H9 (cell line): Measurements from ENCODE around the gene TADA2A. TPM values are rescaled to one million over a fixed set of nuclear protein-coding genes. Genes with fewer than 3 reads are reported as not detected.

Experiments used
- DNase-seq: peaks from one replicate; pipeline ENCODE4 v3.0.0-alpha.2; 2017
- H2AFZ ChIP-seq: one replicate; pipeline ENCODE4 v1.6.1; 2013; ENCODE audit warnings: mild to moderate bottlenecking, low read length, control low read depth, moderate library complexity
- H2AK5ac ChIP-seq: 2 replicates; pipeline ENCODE4 v1.6.1; 2013; ENCODE audit warnings: low read length, control low read depth, mixed read lengths; ENCODE audit not compliant: insufficient read length
- H2BK120ac ChIP-seq: one replicate; pipeline ENCODE4 v1.6.1; 2013; ENCODE audit warnings: low read depth, mild to moderate bottlenecking, low read length, control low read depth, inconsistent platforms; ENCODE audit not compliant: poor library complexity, severe bottlenecking
- H2BK12ac ChIP-seq: 2 replicates; pipeline ENCODE4 v1.6.1; 2013; ENCODE audit warnings: low read length, control low read depth, mixed read lengths, low read depth; ENCODE audit not compliant: insufficient read length
- H2BK15ac ChIP-seq: 2 replicates; pipeline ENCODE4 v1.6.1; 2013; ENCODE audit warnings: low read depth, low read length, control low read depth
- H2BK20ac ChIP-seq: one replicate; pipeline ENCODE4 v1.6.1; 2013; ENCODE audit warnings: low read depth, mild to moderate bottlenecking, low read length, control low read depth, inconsistent platforms; ENCODE audit not compliant: poor library complexity, severe bottlenecking
- H2BK5ac ChIP-seq: 2 replicates; pipeline ENCODE4 v1.6.1; 2013; ENCODE audit warnings: low read length, control low read depth, mixed read lengths; ENCODE audit not compliant: insufficient read length
- H3K14ac ChIP-seq: 2 replicates; pipeline ENCODE4 v1.6.1; 2013; ENCODE audit warnings: low read length, control low read depth; ENCODE audit not compliant: insufficient read depth
- H3K18ac ChIP-seq: 2 replicates; pipeline ENCODE4 v1.6.1; 2013; ENCODE audit warnings: low read depth, mild to moderate bottlenecking, mixed read lengths, low read length, control low read depth; ENCODE audit not compliant: insufficient read length
- H3K23ac ChIP-seq: 2 replicates; pipeline ENCODE4 v1.6.1; 2013; ENCODE audit warnings: low read length, control low read depth, mixed read lengths, low read depth; ENCODE audit not compliant: insufficient read length
- H3K23me2 ChIP-seq: 2 replicates; pipeline ENCODE4 v1.6.1; 2013; ENCODE audit warnings: low read depth, mild to moderate bottlenecking, mixed read lengths, low read length, control low read depth; ENCODE audit not compliant: insufficient read length, poor library complexity, severe bottlenecking
- H3K27ac ChIP-seq: 2 replicates; pipeline ENCODE4 v1.5.1; 2013; ENCODE audit warnings: low read length, control low read depth, mixed read lengths, low read depth; ENCODE audit not compliant: insufficient read length
- H3K27me3 ChIP-seq: 2 replicates; pipeline ENCODE4 v1.6.1; 2013; ENCODE audit warnings: low read length, control low read depth, inconsistent platforms; ENCODE audit not compliant: insufficient read depth
- H3K4ac ChIP-seq: 2 replicates; pipeline ENCODE4 v1.6.1; 2013; ENCODE audit warnings: low read depth, mild to moderate bottlenecking, control low read depth, inconsistent platforms, low read length, moderate library complexity
- H3K4me1 ChIP-seq: 2 replicates; pipeline ENCODE4 v1.6.1; 2013; ENCODE audit warnings: low read length, control low read depth, inconsistent platforms; ENCODE audit not compliant: insufficient read depth
- H3K4me2 ChIP-seq: 2 replicates; pipeline ENCODE4 v1.6.1; 2013; ENCODE audit warnings: low read length, control low read depth, mixed read lengths; ENCODE audit not compliant: insufficient read length, insufficient read depth
- H3K56ac ChIP-seq: 2 replicates; pipeline ENCODE4 v1.6.1; 2013; ENCODE audit warnings: low read depth, mild to moderate bottlenecking, mixed read lengths, low read length, control low read depth; ENCODE audit not compliant: insufficient read length
- H3K79me1 ChIP-seq: 2 replicates; pipeline ENCODE4 v1.6.1; 2013; ENCODE audit warnings: low read depth, mild to moderate bottlenecking, moderate library complexity, low read length, control low read depth, inconsistent platforms; ENCODE audit not compliant: insufficient read depth, poor library complexity, severe bottlenecking
- H3K79me2 ChIP-seq: 2 replicates; pipeline ENCODE4 v1.6.1; 2013; ENCODE audit warnings: low read length, control low read depth, inconsistent platforms; ENCODE audit not compliant: insufficient read depth
- H3K9ac ChIP-seq: 2 replicates; pipeline ENCODE4 v1.6.1; 2013; ENCODE audit warnings: low read length, control low read depth, mixed read lengths; ENCODE audit not compliant: insufficient read length; ENCODE audit errors: extremely low read depth
- H3K9me3 ChIP-seq: one replicate; pipeline ENCODE4 v1.6.1; 2013; ENCODE audit warnings: low read depth, low read length, inconsistent platforms; ENCODE audit not compliant: control insufficient read depth
- H3T11ph ChIP-seq: one replicate; pipeline ENCODE4 v1.6.1; 2013; ENCODE audit warnings: mild to moderate bottlenecking, low read length, control low read depth, inconsistent platforms
- H4K20me1 ChIP-seq: one replicate; pipeline ENCODE4 v1.6.1; 2013; ENCODE audit not compliant: control insufficient read depth, insufficient read length, insufficient read depth
- H4K5ac ChIP-seq: 2 replicates; pipeline ENCODE4 v1.6.1; 2013; ENCODE audit warnings: low read depth, mild to moderate bottlenecking, mixed read lengths, low read length, control low read depth; ENCODE audit not compliant: insufficient read length
- H4K8ac ChIP-seq: replicated peaks from 2 replicates; pipeline ENCODE4 v1.6.1; 2013; ENCODE audit warnings: low read length, control low read depth, mixed read lengths, low read depth; ENCODE audit not compliant: insufficient read length
- H4K91ac ChIP-seq: 2 replicates; pipeline ENCODE4 v1.6.1; 2013; ENCODE audit warnings: low read depth, mild to moderate bottlenecking, moderate library complexity, mixed read lengths, low read length, control low read depth; ENCODE audit not compliant: insufficient read length
- H3K27ac Mint-ChIP-seq, 3 experiments: 2 replicates in 2 of 3; 3 replicates in 1 of 3; pipeline ENCODE4 v1.8.0; 2020 to 2021; ENCODE audit warnings: mixed read lengths in 3 of 3, mild to moderate bottlenecking in 1 of 3, moderate library complexity in 1 of 3
- H3K27me3 Mint-ChIP-seq: 2 replicates; pipeline ENCODE4 v1.8.0; 2021; ENCODE audit warnings: low read depth, mild to moderate bottlenecking, moderate library complexity, mixed read lengths
- H3K36me3 Mint-ChIP-seq, 3 experiments: 2 replicates in 2 of 3; 3 replicates in 1 of 3; pipeline ENCODE4 v1.8.0; 2020 to 2021; ENCODE audit warnings: low read depth in 3 of 3, mixed read lengths in 3 of 3; ENCODE audit not compliant: insufficient read depth in 1 of 3
- H3K4me1 Mint-ChIP-seq, 2 experiments: 2 replicates each; pipeline ENCODE4 v1.8.0; 2020; ENCODE audit warnings: mixed read lengths in 2 of 2
- H3K4me3 Mint-ChIP-seq, 2 experiments: 2 replicates in 1 of 2; 3 replicates in 1 of 2; pipeline ENCODE4 v1.8.0; 2020 to 2021; ENCODE audit warnings: mild to moderate bottlenecking in 2 of 2, mixed read lengths in 2 of 2, moderate library complexity in 1 of 2
- H3K9me3 Mint-ChIP-seq, 2 experiments: 2 replicates in 1 of 2; 3 replicates in 1 of 2; pipeline ENCODE4 v1.8.0; 2020; ENCODE audit warnings: mild to moderate bottlenecking in 2 of 2, mixed read lengths in 2 of 2, moderate library complexity in 1 of 2
- WGBS: extraction: QIAGEN DNeasy Blood & Tissue Kit; methylation state at CpG from one replicate; pipeline ENCODE4 v1.1.7; 2013; ENCODE audit warnings: missing lambda C conversion rate, low lambda C conversion rate, mixed read lengths; ENCODE audit not compliant: insufficient read length; ENCODE audit errors: extremely low coverage; 5-methylcytosine and 5-hydroxymethylcytosine counted together
- total RNA-seq: library from RNA; stranded (reverse); gene quantifications from 2 replicates; pipeline ENCODE4 v1.2.1, GENCODE V29; 2021
- TF ChIP-seq, protein P1 (sequence below): fragments of 200-600 bp; sonication (generic); conservative IDR thresholded peaks from 3 replicates; pipeline ENCODE4 v1.8.0; 2021; ENCODE audit warnings: antibody characterized with exemption, mild to moderate bottlenecking

Gene TADA2A
- total RNA-seq, 1 experiment from 2014 or later = 20.9 TPM

DNA sequence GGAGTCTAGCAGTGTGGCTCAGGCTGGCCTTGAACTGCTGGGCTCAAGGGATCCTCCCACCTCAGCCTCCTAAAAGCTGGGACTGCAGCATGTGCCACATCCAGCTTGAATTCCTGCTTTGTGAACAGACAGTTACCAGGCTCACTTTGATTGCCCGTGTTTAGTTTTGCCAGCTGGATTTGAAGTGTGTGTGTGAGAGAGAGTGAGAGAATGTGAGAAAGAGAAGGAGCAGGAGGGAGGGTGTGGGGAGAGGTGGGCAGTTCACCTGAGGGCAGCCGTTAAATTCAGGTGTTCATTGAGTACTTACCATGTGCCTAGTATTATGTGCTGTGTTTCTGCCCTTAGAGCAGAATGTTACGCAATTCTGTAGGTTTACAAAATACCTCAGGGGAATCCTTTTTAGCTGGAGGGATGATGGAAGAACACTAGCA lies 87.7 kb downstream of the TADA2A start:
- peaks cover 7% of the 10 kb centered on the region for H3K4me1 ChIP-seq
- TF ChIP-seq, protein P1, sequence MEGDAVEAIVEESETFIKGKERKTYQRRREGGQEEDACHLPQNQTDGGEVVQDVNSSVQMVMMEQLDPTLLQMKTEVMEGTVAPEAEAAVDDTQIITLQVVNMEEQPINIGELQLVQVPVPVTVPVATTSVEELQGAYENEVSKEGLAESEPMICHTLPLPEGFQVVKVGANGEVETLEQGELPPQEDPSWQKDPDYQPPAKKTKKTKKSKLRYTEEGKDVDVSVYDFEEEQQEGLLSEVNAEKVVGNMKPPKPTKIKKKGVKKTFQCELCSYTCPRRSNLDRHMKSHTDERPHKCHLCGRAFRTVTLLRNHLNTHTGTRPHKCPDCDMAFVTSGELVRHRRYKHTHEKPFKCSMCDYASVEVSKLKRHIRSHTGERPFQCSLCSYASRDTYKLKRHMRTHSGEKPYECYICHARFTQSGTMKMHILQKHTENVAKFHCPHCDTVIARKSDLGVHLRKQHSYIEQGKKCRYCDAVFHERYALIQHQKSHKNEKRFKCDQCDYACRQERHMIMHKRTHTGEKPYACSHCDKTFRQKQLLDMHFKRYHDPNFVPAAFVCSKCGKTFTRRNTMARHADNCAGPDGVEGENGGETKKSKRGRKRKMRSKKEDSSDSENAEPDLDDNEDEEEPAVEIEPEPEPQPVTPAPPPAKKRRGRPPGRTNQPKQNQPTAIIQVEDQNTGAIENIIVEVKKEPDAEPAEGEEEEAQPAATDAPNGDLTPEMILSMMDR = no peak
- 0 out of 2 replicates have a peak overlapping the region, but pooled peaks have one; percentile 32 for H3K14ac ChIP-seq
- H2AFZ ChIP-seq = no peak overlapping the region
- no peak overlapping the region for H3K4ac ChIP-seq
- Mint-ChIP-seq H3K4me1 (peaks cover 37% of the 10 kb centered on the region in 2 experiments), H3K36me3 (peaks cover 0 to 3% (median 2%) of the 10 kb centered on the region in 3 experiments; a peak in 4 of 7 replicates), H3K4me3 (no peak overlapping the region), H3K27ac (no peak overlapping the region; a peak in 1 of 7 replicates), H3K9me3 (no peaks in the 10 kb centered on the region; a peak in 2 of 5 replicates), H3K27me3 (peaks cover 8% of the 10 kb centered on the region)
- H4K91ac ChIP-seq = no peak overlapping the region
- no peak overlapping the region for H2AK5ac ChIP-seq
- H3K27ac ChIP-seq = no peak overlapping the region
- no peaks in the 10 kb centered on the region for H4K20me1 ChIP-seq
- H2BK20ac ChIP-seq = no peak overlapping the region
- no CpG with 5 or more reads among the region's 3 CpGs for WGBS
- no peak overlapping the region for H3T11ph ChIP-seq
- H2BK15ac ChIP-seq = no peak overlapping the region; the same call in 1 of the 2 replicates
- no peaks in the 10 kb centered on the region for H3K9me3 ChIP-seq
- H3K27me3 ChIP-seq = no peaks in the 10 kb centered on the region
- no peak overlapping the region for H3K4me2 ChIP-seq
- H3K79me2 ChIP-seq = peaks cover 6% of the 10 kb centered on the region; the same call in 1 of the 2 replicates
- no peak overlapping the region for H3K56ac ChIP-seq
- H2BK5ac ChIP-seq = no peak overlapping the region
- H3K23ac ChIP-seq = no peak overlapping the region
- H2BK120ac ChIP-seq = no peak overlapping the region
- no peak overlapping the region for H3K9ac ChIP-seq
- H3K79me1 ChIP-seq = peaks cover 2% of the 10 kb centered on the region
- H3K23me2 ChIP-seq = peaks cover 7% of the 10 kb centered on the region
- no peak overlapping the region for H4K5ac ChIP-seq
- no peak overlapping the region for H3K18ac ChIP-seq
- no peak for DNase-seq
- H4K8ac ChIP-seq = no peak overlapping the region
- H2BK12ac ChIP-seq = no peak overlapping the region
